HEK293 (cell line): ENCODE results near the gene OTOP3.

Experiments
- CTCF ChIA-PET: fragments of 350-600 bp; formaldehyde crosslinking; extraction: SDS; loops from one replicate; lab custom pipeline; 2021; ENCODE audit warnings: antibody characterized with exemption; lab: Yijun Ruan, JAX
- POLR2A ChIA-PET: fragments of 300-600 bp; formaldehyde crosslinking; extraction: SDS; loops from one replicate; lab custom pipeline; 2020; ENCODE audit warnings: antibody characterized with exemption, inconsistent platforms; lab: Yijun Ruan, JAX
- H3K27ac ChIP-seq: fragments of 200-500 bp; sonication (Bioruptor generic); 2 replicates; pipeline ENCODE4 v1.5.1; 2014; ENCODE audit warnings: low read depth, low read length, control low read depth, inconsistent platforms; ENCODE audit errors: extremely low read depth
- H3K36me3 ChIP-seq, 2 experiments: fragments of 200-500 bp in 1 of 2; sonication (Bioruptor generic) in 1 of 2; 1 replicate in 1 of 2; 2 replicates in 1 of 2; pipeline ENCODE4 v1.5.1; 2014 to 2017; ENCODE audit warnings: inconsistent platforms in 2 of 2, low read length in 2 of 2; ENCODE audit not compliant: control insufficient read depth in 2 of 2, insufficient read depth in 1 of 2
- H3K4me1 ChIP-seq: fragments of 200-500 bp; sonication (Bioruptor generic); 2 replicates; pipeline ENCODE4 v1.5.1; 2014; ENCODE audit warnings: mild to moderate bottlenecking, low read length, inconsistent platforms; ENCODE audit not compliant: control insufficient read depth, insufficient read depth
- H3K4me3 ChIP-seq: 2 replicates; pipeline ENCODE4 v1.5.1; 2011; ENCODE audit warnings: low read depth, mild to moderate bottlenecking, control low read depth, low read length, moderate library complexity
- H3K9me3 ChIP-seq: fragments of 200-500 bp; sonication (Bioruptor generic); 2 replicates; pipeline ENCODE4 v1.5.1; 2014; ENCODE audit warnings: low read depth, low read length, inconsistent platforms; ENCODE audit not compliant: control insufficient read depth, insufficient read depth
- EGR2 ChIP-seq: fragments of 450-650 bp; formaldehyde crosslinking; IDR thresholded peaks from 2 replicates; pipeline ENCODE4 v1.5.1; 2016; ENCODE audit warnings: low read depth, missing biosample characterization, missing genetic modification characterization
- GLI4 ChIP-seq: fragments of 450-650 bp; formaldehyde crosslinking; IDR thresholded peaks from 2 replicates; pipeline ENCODE4 v1.5.1; 2016; ENCODE audit warnings: missing biosample characterization, missing genetic modification characterization
- MZF1 ChIP-seq: fragments of 450-650 bp; formaldehyde crosslinking; IDR thresholded peaks from 2 replicates; pipeline ENCODE4 v1.5.1; 2017; ENCODE audit warnings: missing biosample characterization, missing genetic modification characterization, borderline replicate concordance
- SCRT2 ChIP-seq: fragments of 450-650 bp; formaldehyde crosslinking; IDR thresholded peaks from 2 replicates; pipeline ENCODE4 v1.5.1; 2016; ENCODE audit warnings: missing biosample characterization, missing genetic modification characterization
- ZBTB7A ChIP-seq: fragments of 450-650 bp; formaldehyde crosslinking; IDR thresholded peaks from 2 replicates; pipeline ENCODE4 v1.5.1; 2016; ENCODE audit warnings: low read depth, missing biosample characterization, missing genetic modification characterization
- ZNF140 ChIP-seq: fragments of 450-650 bp; formaldehyde crosslinking; IDR thresholded peaks from 2 replicates; pipeline ENCODE4 v1.5.1; 2016; ENCODE audit warnings: missing biosample characterization, missing genetic modification characterization
- ZNF311 ChIP-seq: fragments of 450-650 bp; formaldehyde crosslinking; IDR thresholded peaks from 2 replicates; pipeline ENCODE4 v1.5.1; 2017; ENCODE audit warnings: missing biosample characterization, missing genetic modification characterization, borderline replicate concordance
- ZNF394 ChIP-seq: fragments of 450-650 bp; formaldehyde crosslinking; IDR thresholded peaks from 2 replicates; pipeline ENCODE4 v1.5.1; 2016; ENCODE audit warnings: missing biosample characterization, missing genetic modification characterization, mild to moderate bottlenecking, moderate library complexity, borderline replicate concordance
- ZNF585B ChIP-seq: fragments of 450-650 bp; formaldehyde crosslinking; IDR thresholded peaks from 2 replicates; pipeline ENCODE4 v1.5.1; 2016; ENCODE audit warnings: missing biosample characterization, missing genetic modification characterization
- ZNF600 ChIP-seq: fragments of 450-650 bp; formaldehyde crosslinking; IDR thresholded peaks from 2 replicates; pipeline ENCODE4 v1.5.1; 2016; ENCODE audit warnings: missing biosample characterization, missing genetic modification characterization
- ZNF670 ChIP-seq: fragments of 450-650 bp; formaldehyde crosslinking; IDR thresholded peaks from 2 replicates; pipeline ENCODE4 v1.5.1; 2016; ENCODE audit warnings: missing biosample characterization, missing genetic modification characterization, low read depth
- ZNF701 ChIP-seq: fragments of 450-650 bp; formaldehyde crosslinking; IDR thresholded peaks from 2 replicates; pipeline ENCODE4 v1.5.1; 2016; ENCODE audit warnings: missing biosample characterization, missing genetic modification characterization
- TF ChIP-seq, protein P1 (sequence below): fragments of 450-650 bp; formaldehyde crosslinking; IDR thresholded peaks from 2 replicates; pipeline ENCODE4 v1.5.1; 2016; ENCODE audit warnings: missing biosample characterization, missing genetic modification characterization
- TF ChIP-seq, protein P2 (sequence below): fragments of 450-650 bp; formaldehyde crosslinking; IDR thresholded peaks from 2 replicates; pipeline ENCODE4 v1.5.1; 2016; ENCODE audit warnings: missing biosample characterization, missing genetic modification characterization, low read depth
- TF ChIP-seq, protein P3 (sequence below): fragments of 450-650 bp; formaldehyde crosslinking; IDR thresholded peaks from 2 replicates; pipeline ENCODE4 v1.5.1; 2017; ENCODE audit warnings: missing biosample characterization, missing genetic modification characterization

OTOP3 gene

DNA sequence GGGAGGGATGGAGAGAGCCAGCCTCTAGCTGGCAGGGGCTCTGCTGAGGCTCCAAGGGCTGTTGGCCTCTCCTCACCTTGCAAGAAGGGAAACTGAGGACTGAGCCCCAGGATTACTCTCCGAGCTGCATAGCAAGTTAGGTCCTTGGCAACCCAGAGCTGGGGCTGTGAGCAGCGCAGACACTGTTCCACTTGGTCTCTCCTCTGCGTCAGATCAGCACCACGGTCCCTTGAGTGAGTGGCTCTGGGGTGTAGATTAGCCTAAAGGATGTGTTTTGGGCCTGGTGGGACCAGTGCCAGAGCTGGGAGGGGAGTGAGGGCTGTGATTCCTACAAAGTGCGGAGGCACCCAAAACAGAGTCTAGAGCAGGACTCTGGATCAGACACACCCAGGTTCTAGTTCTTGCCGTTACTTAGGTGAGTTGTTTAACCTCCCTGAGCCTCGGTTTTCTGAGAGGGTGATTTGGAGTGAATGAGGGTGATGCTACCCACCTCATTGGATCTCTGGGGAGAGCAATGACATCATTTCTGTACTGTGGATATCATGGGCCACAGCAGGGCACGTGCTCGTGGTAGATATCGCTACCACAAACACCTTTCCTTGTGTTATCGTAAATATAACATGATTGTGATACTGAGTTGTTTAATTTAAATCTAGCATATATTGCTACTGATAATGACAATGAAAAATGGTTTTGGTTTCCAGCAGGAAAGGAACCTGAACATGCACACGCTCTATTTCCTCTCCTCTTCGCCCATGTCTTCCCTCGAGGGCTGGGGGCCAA is 34.2 kb upstream of the OTOP3 start:
- TF ChIP-seq ZNF394 (tag by site-specific recombination): no peak
- TF ChIP-seq, protein P1, sequence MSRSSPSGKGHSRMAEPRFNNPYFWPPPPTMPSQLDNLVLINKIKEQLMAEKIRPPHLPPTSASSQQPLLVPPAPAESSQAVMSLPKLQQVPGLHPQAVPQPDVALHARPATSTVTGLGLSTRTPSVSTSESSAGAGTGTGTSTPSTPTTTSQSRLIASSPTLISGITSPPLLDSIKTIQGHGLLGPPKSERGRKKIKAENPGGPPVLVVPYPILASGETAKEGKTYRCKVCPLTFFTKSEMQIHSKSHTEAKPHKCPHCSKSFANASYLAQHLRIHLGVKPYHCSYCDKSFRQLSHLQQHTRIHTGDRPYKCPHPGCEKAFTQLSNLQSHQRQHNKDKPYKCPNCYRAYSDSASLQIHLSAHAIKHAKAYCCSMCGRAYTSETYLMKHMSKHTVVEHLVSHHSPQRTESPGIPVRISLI (tag by site-specific recombination): no peak
- TF ChIP-seq ZNF701: no peak
- no peak for TF ChIP-seq ZBTB7A (tag by site-specific recombination)
- TF ChIP-seq ZNF140 (tag by site-specific recombination): no peak
- TF ChIP-seq, protein P2, sequence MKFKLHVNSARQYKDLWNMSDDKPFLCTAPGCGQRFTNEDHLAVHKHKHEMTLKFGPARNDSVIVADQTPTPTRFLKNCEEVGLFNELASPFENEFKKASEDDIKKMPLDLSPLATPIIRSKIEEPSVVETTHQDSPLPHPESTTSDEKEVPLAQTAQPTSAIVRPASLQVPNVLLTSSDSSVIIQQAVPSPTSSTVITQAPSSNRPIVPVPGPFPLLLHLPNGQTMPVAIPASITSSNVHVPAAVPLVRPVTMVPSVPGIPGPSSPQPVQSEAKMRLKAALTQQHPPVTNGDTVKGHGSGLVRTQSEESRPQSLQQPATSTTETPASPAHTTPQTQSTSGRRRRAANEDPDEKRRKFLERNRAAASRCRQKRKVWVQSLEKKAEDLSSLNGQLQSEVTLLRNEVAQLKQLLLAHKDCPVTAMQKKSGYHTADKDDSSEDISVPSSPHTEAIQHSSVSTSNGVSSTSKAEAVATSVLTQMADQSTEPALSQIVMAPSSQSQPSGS (tag by site-specific recombination): peak; percentile 29; the same call in 1 of the 2 replicates
- TF ChIP-seq ZNF311 (tag by site-specific recombination): no peak
- ChIA-PET CTCF (interaction anchor here (0.7 kb wide), 1 partner anchor 773 kb away, joined by 3 read pairs; no protein-coding TSS in a partner anchor), POLR2A (interaction anchor here (0.6 to 1.3 kb wide), 2 partner anchors 28 to 1670 kb away, joined by 3 to 5 read pairs; partner anchors contain the start of gene FDXR)
- Histone ChIP-seq H3K4me1 (no peaks in the 10 kb centered on the region), H3K4me3 (no peak overlapping the region), H3K27ac (no peak overlapping the region), H3K36me3 (no peaks in the 10 kb centered on the region), H3K9me3 (no peaks in the 10 kb centered on the region)

DNA sequence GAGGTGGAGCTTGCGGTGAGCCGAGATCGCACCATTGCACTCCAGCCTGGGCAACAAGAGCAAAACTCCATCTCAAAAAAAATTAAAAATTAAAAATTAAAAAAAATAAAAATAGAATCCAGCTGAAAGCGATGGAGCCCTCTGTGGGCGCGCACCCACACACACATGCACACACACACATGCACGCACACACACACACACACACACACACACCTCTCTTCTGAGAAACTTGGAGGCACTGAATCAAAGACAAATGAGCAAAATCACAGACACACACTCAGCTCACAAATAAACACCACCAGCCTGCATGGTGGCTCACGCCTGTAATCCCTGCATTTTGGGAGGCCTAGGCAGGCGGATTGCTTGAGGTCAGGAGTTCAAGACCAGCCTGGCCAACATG is 32.7 kb upstream of the OTOP3 start:
- no peaks in the 10 kb centered on the region for H3K4me1 ChIP-seq
- ChIA-PET POLR2A (interaction anchor here (1.0 kb wide), 1 partner anchor 8 kb away, joined by 3 read pairs; no protein-coding TSS in a partner anchor), CTCF (interaction anchor here (1.5 kb wide), 1 partner anchor 38 kb away, joined by 3 read pairs; no protein-coding TSS in a partner anchor)
- H3K9me3 ChIP-seq: no peaks in the 10 kb centered on the region
- H3K36me3 ChIP-seq: no peaks in the 10 kb centered on the region
- no peak overlapping the region for H3K27ac ChIP-seq
- H3K4me3 ChIP-seq: no peak overlapping the region
- TF ChIP-seq EGR2 (tag by site-specific recombination) (peak; percentile 53), ZNF585B (tag by site-specific recombination) (no peak), ZNF600 (no peak), GLI4 (tag by site-specific recombination) (no peak), ZNF670 (no peak)
- TF ChIP-seq, protein P3, sequence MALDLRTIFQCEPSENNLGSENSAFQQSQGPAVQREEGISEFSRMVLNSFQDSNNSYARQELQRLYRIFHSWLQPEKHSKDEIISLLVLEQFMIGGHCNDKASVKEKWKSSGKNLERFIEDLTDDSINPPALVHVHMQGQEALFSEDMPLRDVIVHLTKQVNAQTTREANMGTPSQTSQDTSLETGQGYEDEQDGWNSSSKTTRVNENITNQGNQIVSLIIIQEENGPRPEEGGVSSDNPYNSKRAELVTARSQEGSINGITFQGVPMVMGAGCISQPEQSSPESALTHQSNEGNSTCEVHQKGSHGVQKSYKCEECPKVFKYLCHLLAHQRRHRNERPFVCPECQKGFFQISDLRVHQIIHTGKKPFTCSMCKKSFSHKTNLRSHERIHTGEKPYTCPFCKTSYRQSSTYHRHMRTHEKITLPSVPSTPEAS (tag by site-specific recombination): peak; percentile 77
- TF ChIP-seq, protein P1 (tag by site-specific recombination): no peak

DNA sequence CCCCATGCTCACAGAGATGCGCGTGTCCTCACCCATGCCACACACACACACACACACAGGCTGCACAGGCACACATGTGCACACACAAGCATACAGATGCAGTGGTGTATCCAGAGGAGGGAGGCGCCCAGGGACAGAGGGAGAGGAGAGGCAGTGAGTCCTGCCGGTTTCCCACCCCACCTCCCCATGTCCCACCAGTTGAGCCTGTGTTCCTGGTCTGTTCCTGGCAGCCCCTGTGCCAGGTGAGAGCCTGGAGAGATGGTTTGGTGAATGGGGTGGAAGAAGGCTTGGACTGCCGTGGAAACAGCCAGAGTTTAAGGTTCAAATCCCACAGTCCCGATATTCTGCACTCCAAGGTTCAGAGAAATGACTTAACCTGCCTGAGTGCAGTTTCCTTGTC is 32.0 kb upstream of the OTOP3 start:
- H3K4me3 ChIP-seq: no peak overlapping the region
- ChIA-PET POLR2A (no interaction called here), CTCF (interaction anchor here (1.5 kb wide), 1 partner anchor 39 kb away, joined by 3 read pairs; no protein-coding TSS in a partner anchor)
- no peaks in the 10 kb centered on the region for H3K9me3 ChIP-seq
- H3K27ac ChIP-seq: no peak overlapping the region
- no peaks in the 10 kb centered on the region for H3K36me3 ChIP-seq
- no peaks in the 10 kb centered on the region for H3K4me1 ChIP-seq
- TF ChIP-seq MZF1 (tag by site-specific recombination): no peak
- TF ChIP-seq SCRT2: peak; percentile 32; the same call in 1 of the 2 replicates
